Measurements from ENCODE around the gene PRSS21. TPM values are rescaled to one million over a fixed set of nuclear protein-coding genes. Genes with fewer than 3 reads are reported as not detected.

The PRSS21 gene
- under 1 TPM in 1 of 4 donors, not detected in 3; 0.68 TPM for total RNA-seq

GRCh38 chr16:2816751-2817339, at the start of gene PRSS21:
PRSS21 (plus strand) TSS chr16:2817237; CDS start chr16:2817269, 32 bp downstream.
- no peak for TF ChIP-seq CTCF (IDR thresholded peaks at IDR 0.05; ENCODE audit: low read depth)

GRCh38 chr16:2767891-2768290, 49.1 kb upstream of the PRSS21 start:
- TF ChIP-seq CTCF (IDR thresholded peaks at IDR 0.05; ENCODE audit: low read depth) = no peak

GRCh38 chr16:2768403-2769089, 48.5 kb upstream of the PRSS21 start:
- no peak for TF ChIP-seq CTCF (IDR thresholded peaks at IDR 0.05; ENCODE audit: low read depth)

- no peak for TF ChIP-seq CTCF (IDR thresholded peaks at IDR 0.05; ENCODE audit: low read depth)
These were observed 47.9 kb upstream of the PRSS21 start for GRCh38 chr16:2769100-2769529.

GRCh38 chr16:2769675-2770056, 47.4 kb upstream of the PRSS21 start:
- TF ChIP-seq CTCF (IDR thresholded peaks at IDR 0.05; ENCODE audit: low read depth) = no peak

GRCh38 chr16:2770057-2770951, 46.7 kb upstream of the PRSS21 start:
- TF ChIP-seq CTCF (IDR thresholded peaks at IDR 0.05; ENCODE audit: low read depth) = no peak
